Right hindlimb (tissue), 1 donor: ENCODE results near the gene RNF144A.

Experiments
- DNase-seq: peaks from one replicate; pipeline ENCODE4 v3.0.0-alpha.2; 2018

RNF144A gene

DNA sequence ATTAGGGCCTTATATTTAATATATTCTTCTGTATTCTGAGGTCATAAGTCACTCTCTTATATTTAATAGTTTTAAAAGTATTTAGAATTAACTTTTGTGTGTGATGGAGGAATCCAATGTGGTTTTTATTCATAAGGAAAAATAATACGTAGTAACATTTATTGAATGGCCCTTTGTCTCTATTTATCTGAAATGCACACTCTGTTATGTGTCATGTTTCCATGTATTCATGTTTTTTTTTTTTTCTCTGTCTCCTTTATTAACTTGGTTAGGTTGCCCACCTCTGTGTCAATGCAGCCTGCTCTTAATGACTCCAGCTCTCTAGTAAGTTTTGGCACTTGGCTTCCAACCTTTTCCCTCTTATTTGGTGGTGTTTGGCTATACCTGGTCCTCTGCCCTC, 33.8 kb downstream of the RNF144A start:
- DNase-seq = no peak

GRCh38 chr2:6952101-6952500, 34.9 kb downstream of the RNF144A start:
- DNase-seq = no peak

DNA sequence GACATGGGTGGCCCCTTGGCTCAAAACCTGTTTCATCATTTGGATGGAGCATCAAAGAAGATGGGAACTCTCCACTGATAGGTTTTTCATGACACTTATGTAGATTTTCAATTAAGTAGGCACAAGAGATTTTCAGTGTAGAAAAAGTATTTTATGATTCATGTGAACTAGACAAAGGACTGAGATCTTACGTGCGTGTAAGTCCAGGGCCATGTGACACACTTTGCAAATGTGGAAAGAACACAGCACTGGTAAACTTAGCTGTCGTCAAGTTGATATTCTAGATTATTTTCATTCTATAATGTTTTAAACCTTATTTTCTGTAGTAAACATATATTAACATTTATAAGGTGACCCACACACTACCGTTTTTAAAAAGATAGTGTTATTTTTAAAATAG, 37.4 kb downstream of the RNF144A start:
- no peak for DNase-seq

DNA sequence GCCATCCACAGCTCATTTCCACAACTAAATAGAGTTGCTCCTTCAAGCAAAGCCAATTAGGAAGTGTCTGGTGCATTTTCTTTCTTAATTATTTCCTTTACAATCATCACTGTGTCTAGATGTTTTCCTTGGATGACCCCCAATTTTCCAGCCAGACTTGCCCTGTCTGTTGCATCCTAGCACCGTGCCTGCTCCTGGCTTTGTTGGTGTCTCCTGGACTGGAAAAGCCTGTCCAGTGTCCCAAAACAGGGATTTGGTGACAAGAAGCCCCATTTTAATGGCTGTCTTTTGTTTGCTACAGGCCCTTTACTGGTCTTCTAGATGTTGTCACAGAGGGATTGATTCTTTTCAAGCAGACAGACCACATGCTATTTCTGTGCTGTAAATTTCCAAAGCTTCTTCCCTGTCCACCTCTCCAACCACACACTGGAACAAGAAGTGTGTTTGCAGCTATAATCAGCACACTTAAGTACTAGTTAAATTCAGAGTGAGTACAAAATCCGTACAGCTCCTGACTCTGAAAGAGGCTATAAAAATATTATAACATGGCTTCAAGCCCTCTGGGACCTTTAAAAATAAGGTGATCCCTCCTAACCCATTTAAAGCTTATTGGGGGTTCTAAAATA, 38.4 kb downstream of the RNF144A start:
- peak; percentile 18 for DNase-seq

GRCh38 chr2:6956566-6956965, 39.4 kb downstream of the RNF144A start:
- DNase-seq = no peak

DNA sequence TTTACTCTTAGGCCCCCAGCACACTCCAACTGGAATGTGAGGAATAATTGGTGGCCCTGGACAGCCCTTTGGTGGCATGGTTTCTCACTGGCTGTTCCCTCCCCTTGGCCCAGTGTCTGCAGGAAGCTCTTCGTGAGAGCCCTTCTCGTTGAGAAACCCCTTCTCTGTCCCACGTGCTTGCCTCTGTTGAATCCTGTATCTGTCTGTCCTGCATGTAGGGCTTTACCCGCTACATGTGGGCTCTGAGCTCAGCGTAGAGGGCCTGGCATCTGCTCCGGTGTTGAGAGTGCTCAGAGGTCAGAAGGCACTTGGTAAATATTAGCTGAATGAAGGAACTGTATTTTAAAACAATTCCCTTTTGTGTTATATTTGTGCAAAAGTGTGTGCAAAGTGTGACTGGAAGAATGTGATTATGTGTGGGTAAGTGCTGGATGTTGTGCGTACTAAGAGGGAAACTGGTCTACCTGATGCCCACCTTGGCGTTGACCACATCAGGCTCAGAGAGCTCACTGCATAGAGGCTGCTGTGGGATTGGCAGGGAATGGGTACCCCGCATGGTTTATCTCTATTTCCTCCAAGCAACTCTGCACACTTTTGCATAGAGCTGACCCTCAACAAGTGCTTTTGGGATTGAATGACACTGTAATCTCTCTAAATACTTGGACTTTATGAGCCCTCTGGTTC, 40.0 kb downstream of the RNF144A start:
- peak; percentile 11 for DNase-seq

DNA sequence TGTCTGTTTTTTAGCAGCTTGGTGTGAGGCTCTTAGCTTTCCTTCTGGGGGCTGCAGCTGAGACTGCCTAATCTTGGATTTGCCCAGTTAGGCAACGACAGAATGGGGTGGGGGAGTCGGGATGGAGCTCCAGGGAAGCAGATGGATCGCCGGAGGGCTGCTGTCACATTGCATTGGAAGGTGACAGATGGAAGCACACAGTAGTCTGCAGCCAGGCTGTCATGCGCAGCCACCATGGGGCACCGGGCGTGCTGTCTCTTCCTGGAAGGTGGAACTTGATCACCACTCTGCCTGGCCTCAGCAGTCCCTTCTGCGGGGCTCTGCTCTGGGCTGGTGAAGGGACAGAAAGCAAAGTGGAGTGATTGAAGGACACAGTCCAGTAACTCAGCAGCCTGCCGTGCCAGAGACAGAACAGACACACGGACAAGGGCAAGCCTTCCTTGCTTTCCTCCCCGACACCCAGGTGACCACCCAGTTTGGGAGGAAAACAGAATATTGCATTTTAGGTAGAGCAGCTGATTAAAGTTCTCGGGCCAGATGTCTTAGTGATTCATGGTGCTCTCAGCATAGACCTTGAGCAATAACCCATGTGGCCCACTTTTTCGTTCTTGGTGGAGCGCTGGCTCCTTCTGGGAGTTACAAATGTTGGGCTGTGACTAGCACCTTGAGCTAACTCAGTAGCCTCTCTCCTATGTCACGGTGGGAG, 40.9 kb downstream of the RNF144A start:
- DNase-seq = peak; percentile 15

DNA sequence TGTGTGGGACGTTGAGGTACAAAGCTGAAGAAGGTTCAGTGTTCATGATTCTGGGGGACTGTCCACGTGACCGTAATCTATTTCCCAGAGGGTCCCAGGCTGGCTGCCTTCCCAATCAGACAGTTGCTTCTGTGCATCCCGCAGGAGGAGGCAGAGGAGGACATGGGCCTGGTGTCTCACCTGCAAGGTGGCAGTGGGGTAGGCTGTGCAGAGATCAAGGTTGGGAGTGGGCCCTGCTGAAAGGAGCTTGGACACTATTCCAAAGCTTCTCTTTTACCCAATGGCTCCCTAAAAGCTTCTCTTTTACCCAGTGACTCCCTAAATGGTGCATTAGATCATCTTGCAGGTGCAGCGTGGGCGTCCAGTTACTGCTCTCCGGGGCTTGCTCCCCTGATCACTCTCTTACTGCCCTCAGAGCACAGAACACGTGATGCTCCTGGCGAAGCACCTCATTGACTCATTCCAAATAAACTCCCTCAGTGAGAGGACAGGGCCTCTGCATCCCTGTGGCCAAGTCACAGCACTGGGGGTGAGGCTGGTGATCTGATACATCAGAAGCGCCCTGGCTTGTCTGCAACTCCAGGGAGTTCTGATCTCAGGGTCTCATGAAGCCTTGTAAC, 41.5 kb downstream of the RNF144A start:
- peak; percentile 27 for DNase-seq

GRCh38 chr2:6959751-6960150, 42.5 kb downstream of the RNF144A start:
- DNase-seq = peak; percentile 2

DNA sequence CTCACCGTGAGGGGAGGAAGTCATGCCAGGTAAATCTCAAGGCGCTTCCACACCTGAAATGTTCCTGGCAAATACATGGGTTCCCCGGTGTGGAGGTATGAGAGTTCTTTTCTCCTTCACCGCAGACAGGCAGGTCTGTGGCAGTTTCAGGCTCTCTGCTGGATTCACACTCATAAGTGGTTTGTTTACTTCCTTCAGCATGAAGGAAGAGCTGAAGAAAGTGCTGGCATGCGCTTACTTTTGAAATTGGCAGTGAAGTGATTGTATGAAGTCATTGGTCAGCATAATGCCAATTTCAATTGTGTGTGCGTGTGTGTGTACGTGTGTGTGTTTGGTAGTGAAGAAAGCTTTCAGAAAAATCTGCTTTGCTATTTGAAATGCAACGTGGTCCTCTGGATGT, 43.4 kb downstream of the RNF144A start:
- peak; percentile 67 for DNase-seq

DNA sequence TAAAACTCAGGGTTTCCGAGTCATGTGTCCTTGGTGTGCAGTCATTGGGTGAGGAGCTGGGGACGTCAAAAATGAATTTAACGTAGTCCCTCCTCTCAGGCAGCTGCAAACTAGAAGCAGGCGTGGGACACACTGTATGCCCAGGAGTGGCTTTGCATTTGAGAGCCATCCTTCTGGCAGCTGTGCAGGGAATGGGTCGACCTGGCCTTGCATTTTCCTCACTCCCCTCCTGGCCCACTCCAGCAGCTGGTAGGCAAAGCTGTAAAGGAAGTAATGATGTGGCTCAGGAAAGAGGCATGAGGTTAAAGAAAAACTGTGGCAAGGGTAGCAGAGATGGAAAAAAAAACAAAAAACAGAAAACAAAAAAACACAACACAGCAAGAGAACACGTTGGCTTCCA, 46.5 kb downstream of the RNF144A start:
- DNase-seq = peak; percentile 7

DNA sequence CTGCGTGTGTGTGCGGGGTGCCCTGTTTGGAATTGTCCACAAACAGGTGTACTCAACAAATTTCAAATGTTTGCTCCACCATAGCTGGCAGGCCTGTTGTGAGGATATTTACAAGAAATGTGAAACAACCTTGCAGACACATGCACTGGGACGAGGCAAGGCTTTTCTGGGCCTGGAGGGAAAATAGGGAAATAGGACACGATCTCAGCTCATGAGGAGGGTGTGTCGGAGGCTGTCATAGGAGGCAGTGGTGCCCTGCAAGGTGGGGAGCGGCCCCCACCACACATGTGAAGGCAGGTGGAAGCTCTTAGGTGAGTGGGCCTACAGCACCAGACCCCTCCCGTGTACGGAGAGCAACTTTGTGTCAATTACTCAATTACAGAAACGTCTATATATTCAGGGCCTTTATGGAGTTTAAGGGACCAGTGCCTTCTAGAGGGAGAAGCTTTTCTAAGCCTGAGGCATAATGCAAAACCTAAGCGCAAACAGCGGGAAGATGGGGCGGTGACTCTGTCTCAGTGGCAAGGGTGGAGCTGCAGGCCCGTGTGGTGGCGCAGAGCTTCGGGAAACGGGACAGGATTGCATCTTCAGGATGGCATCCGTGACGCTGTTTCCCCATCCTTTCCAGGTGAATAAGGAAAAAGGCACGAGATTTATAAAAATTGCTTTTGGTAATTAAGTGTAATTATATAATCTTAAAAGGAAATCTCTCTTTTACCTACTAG, 48.0 kb downstream of the RNF144A start:
- peak; percentile 13 for DNase-seq

- peak; percentile 4 for DNase-seq
Observed at GRCh38 chr2:6966446-6966940, 49.3 kb downstream of the RNF144A start.

DNA sequence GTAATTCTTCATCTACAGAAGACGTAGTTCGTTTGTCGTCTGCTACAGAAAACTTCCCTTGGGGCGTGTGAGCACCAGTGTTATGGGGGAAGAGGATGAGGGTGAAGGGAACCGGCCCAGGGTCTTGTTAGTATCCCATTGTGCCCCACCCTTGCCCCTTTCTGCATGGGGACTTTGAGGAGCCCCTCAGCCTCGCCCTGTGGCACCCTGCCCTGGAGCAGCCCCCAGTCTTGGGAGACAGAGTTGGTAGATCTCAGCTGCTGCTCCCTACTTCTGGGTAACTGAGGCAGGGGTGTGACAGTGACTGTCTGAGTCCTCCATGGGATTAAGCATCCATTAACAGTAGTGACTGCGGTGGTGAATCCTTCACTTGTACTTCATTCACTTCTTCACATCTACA, 50.1 kb downstream of the RNF144A start:
- DNase-seq = peak; percentile 5

DNA sequence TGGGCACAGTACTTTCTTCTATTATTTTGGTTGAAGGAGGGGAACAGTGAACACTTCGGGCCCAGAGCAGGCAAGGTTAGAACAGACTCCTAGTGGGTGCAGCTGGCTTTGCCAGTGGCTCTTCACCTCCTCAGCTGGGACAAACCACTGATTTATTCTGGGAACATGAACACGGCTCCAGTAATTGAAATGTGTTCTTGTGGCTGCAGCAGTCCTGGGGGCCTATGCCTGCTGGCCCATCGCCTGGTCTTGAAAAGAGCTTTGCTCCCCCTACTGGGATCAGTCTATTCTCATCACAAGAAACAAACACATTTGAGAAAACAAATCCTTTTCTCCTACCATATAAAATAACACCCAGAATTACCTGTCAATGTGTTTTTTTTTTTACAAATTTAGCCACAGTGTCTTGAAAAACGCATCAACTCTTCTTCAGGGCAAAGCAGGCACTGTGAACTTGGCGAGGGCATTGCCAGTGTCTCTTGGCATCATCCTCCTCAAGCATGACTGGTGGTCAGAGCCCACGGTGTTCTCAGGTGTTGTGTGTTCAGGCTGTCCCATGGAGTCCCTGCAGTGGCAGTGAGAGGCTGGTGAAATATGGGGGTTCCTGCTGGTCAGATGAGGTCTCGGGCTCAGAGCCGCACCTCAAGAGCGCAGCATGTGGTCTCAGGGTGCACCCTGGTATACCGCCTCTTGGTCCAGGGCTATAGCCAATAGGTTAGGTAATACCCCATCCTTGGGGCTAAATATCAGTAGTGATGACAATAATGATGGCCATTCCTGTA, 51.3 kb downstream of the RNF144A start:
- DNase-seq = peak; percentile 70

DNA sequence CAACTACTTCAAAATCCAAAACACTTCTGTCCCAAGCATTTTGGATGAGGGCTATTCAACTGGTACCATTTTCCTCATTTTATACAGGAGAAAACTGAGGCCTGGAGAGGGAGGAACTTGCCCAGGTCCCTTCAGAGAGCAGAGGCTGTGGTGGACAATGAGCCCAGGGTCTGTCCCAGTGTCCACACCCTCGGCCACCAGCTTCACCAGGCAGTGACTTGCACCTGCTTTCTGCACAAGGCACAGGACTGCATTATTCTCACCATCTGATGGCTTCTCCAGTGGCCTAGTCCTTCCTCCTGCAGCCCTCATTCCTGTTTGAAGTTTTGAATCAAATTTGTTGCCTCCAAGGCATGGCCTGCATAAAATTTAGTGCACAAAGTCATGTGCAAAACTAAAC, 53.3 kb downstream of the RNF144A start:
- DNase-seq = no peak

DNA sequence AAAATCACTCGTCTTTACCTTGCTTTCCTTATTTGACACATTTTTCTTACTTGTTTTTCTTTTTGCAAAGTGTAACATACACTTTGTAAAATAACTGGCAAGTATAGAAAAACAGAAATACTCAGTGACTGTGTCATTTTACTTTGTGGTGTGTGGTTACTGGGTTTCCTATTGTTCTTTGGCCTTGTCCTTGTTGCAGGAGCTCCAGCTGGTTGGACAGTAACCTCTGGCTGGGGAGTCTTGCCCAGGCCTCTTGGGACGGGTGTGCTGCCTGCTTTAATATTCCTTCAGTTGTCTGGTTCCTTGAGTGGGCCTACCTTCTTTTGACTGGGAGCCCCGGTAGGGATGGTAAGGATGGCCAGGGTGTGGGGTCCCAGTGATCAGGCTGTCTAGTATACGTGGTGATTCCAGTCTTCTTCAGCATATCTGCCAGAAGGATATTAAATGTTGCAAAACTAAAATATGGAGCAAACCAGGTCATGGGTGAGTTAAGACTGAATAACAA, 53.8 kb downstream of the RNF144A start:
- peak; percentile 5 for DNase-seq

- DNase-seq = no peak
Observed at GRCh38 chr2:6971502-6971901, 54.3 kb downstream of the RNF144A start.

- no peak for DNase-seq
Observed at GRCh38 chr2:6972067-6972710, 55.0 kb downstream of the RNF144A start.

DNA sequence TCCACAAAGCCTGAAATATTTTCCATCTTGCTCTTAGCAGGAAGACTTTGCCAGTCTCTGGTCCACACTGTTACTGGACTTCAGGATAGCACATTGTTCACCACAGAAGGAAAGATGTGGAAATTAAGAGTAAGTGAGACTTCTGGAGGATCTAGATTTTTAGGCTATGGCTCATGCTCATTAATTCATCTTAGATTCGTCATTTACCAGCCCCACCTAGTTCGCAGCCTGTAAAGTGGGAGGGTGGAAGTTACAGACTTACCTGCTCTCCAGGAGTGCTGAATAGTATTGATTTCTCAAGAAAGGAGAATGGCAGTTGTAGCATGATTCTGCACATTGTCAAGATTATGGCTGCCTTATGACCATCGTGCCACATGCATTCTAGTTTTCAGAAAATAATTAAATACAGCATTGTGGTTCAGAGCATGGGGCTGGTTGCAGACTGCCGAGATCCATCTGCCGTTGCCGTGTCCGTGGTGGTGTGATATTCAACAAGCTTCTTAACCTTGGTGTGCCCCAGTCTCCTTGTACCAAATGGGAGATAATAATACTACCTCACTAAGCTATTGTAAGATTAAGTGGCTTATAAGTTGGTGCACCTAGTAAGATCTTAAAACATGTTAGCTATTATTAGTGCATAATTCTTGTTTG, 56.8 kb downstream of the RNF144A start:
- no peak for DNase-seq

DNA sequence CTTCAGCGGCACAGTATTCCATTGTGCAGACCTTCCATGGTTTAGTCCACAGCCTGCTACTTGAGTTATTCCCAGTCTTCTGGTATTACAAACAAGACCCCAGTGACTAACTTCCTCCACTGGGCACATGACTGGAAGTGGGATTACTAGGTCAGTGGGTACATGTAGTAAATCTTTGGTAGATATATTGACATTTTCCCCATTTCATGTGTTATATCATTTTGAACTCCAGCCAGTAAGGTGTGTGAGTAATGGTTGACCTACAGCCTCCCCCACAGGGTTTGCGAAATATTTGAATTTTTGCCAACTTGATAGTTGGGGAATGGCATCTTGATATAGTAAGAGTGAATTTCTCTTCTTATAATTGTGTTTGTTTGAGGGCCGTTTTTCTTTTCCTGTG, 58.8 kb downstream of the RNF144A start:
- DNase-seq = no peak
